ENCODE measurements around the gene SHISAL2A.

DNA sequence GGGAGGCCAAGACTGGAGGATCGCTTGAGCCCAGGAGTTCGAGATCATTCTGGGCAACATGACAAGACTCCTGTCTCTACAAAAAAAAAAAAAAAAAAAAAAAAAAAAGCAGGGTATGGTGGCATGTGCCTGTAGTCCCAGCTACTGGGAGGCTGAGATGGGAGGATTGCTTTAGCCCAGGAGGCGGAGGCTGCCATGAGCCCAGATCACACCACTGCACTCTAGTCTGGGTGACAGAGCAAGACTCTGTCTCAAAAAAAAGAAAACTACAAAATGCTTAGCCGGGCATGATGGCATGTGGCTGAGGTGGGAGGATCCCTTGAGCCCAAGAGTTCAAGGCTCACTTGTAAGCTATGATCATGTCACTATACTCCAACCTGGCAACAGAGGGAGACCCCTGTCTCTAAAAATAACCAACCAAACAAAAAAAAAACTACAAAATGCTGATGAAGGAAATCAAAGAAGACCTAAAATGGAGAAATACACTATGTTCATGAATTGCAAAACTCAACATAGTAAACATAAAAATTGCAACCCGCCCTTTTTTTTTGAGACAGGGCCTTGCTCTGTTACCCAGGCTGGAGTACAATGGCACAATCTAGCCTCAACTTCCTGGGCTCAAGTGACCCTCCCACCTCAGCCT is 20.4 kb downstream of the SHISAL2A start:
- TF ChIP-seq CTCF (IDR thresholded peaks at IDR 0.05; ENCODE audit: borderline replicate concordance, extremely low read depth, low read length, poor library complexity, severe bottlenecking) (no peak), EZH2 (IDR thresholded peaks at IDR 0.05; ENCODE audit: borderline replicate concordance, low read depth, low read length, severe bottlenecking) (no peak)
